ENCODE measurements around the gene CTNNBL1.

- TF ChIP-seq ZNF274 (IDR thresholded peaks at IDR 0.05; ENCODE audit: low read depth, low read length): no peak
- no peak for TF ChIP-seq YY1 (IDR thresholded peaks at IDR 0.05; ENCODE audit: insufficient read depth, insufficient read length)
Measured at GRCh38 chr20:37758332-37758731, 64.5 kb downstream of the CTNNBL1 start.

All from NT2/D1 (cell line).